Tibial nerve (tissue), 3 donors: Measurements from ENCODE around the gene ETV3.

ENCODE experiments used
- POLR2A ChIP-seq, 2 donors: fragments of 450-650 bp; IDR thresholded peaks; one replicate each; pipeline ENCODE4 v1.6.1; 2017; ENCODE audit warnings: antibody characterized with exemption in 2 of 2, mild to moderate bottlenecking in 2 of 2, moderate library complexity in 2 of 2
- TF ChIP-seq, protein P1 (sequence below), 5 experiments: fragments of 200-600 bp in 3 of 5; fragments of 450-650 bp in 2 of 5; sonication (generic) in 3 of 5; IDR thresholded peaks; one replicate each; pipeline ENCODE4 v1.5.1; 2016 to 2019; ENCODE audit warnings: antibody characterized with exemption in 5 of 5, mild to moderate bottlenecking in 3 of 5, moderate library complexity in 2 of 5

DNA sequence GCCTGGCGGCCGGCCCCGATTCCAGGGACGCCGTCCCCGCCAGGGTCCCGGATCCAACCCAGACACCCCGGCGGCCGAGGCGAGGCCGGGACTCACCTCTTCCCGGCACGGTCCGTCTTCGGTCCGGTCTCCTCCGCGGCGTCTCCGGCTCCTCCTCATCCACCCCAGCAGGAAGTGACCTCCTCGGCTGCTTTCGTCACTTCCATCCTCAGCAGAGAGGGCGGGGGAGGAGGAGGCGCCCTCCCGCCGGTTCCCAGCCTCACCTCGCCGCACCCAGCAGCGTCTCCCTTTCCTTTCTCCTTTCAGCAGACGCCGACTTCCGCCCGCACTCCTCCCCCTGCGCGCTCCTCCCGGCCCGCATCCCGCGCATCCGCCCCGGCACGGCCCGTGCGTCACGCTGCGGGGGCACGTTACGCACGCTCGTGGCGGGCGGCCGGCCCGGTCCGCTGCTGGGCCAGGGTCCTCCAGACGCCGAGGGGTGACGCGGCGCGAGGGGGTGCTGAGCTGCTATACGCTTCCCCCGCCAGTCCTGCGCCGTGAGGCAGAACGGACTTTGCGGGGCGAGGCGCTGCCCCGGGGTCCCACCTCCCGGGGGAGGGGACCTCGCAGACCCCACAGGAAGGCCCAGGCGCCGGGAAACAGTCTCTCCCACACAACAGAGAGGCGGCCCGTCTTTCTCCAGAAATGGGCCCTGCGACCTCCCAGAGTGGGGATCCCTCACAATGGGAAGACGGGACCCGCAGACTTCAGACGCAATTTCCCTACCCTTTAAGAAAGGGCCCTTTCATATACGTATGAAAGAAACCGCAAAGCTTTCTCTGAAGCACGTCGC, at the start of gene ETV3:
- peak; percentile 89 to 95 for TF ChIP-seq POLR2A (IDR thresholded peaks at IDR 0.05)
- TF ChIP-seq, protein P1, sequence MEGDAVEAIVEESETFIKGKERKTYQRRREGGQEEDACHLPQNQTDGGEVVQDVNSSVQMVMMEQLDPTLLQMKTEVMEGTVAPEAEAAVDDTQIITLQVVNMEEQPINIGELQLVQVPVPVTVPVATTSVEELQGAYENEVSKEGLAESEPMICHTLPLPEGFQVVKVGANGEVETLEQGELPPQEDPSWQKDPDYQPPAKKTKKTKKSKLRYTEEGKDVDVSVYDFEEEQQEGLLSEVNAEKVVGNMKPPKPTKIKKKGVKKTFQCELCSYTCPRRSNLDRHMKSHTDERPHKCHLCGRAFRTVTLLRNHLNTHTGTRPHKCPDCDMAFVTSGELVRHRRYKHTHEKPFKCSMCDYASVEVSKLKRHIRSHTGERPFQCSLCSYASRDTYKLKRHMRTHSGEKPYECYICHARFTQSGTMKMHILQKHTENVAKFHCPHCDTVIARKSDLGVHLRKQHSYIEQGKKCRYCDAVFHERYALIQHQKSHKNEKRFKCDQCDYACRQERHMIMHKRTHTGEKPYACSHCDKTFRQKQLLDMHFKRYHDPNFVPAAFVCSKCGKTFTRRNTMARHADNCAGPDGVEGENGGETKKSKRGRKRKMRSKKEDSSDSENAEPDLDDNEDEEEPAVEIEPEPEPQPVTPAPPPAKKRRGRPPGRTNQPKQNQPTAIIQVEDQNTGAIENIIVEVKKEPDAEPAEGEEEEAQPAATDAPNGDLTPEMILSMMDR (IDR thresholded peaks at IDR 0.05) = peak in 1 of 5 experiments; percentile 42
